Islet precursor cell (in vitro differentiated cells): ENCODE results near the gene TYSND1.
"Not testable (repeated sequence)": the region's sequence is repeated elsewhere in the genome, so short reads cannot be mapped to it uniquely, and the experiment has no call there.

Experiments used
- DNase-seq: peaks from one replicate; pipeline ENCODE4 v3.0.0-alpha.2; 2018

TYSND1 gene

GRCh38 chr10:70146489-70147258, at the start of gene TYSND1:
Gene TYSND1 (minus strand): TSS chr10:70146700. CDS start chr10:70146586, 114 bp downstream.
- DNase-seq = peak; percentile 99

- no peak for DNase-seq
Measured at GRCh38 chr10:70193391-70193844, 46.9 kb upstream of the TYSND1 start.

GRCh38 chr10:70192326-70192968, 45.9 kb upstream of the TYSND1 start:
- no peak for DNase-seq

- DNase-seq = no peak
Measured at GRCh38 chr10:70191972-70192305, 45.4 kb upstream of the TYSND1 start.

GRCh38 chr10:70191161-70191971, 44.9 kb upstream of the TYSND1 start:
- no peak for DNase-seq

- DNase-seq = no peak
Measured at GRCh38 chr10:70190581-70190980, 44.1 kb upstream of the TYSND1 start.

GRCh38 chr10:70190102-70190501, 43.6 kb upstream of the TYSND1 start:
- DNase-seq = no peak

GRCh38 chr10:70188768-70189167, 42.3 kb upstream of the TYSND1 start:
- no peak for DNase-seq

- DNase-seq = no peak
Measured at GRCh38 chr10:70186571-70186970, 40.1 kb upstream of the TYSND1 start.

- DNase-seq = no peak
Measured at GRCh38 chr10:70186090-70186489, 39.6 kb upstream of the TYSND1 start.

GRCh38 chr10:70183304-70183703, 36.8 kb upstream of the TYSND1 start:
- DNase-seq = no peak

GRCh38 chr10:70179209-70179608, 32.7 kb upstream of the TYSND1 start:
- not testable (repeated sequence) for DNase-seq

- DNase-seq = no peak
Measured at GRCh38 chr10:70178139-70178725, 31.7 kb upstream of the TYSND1 start.

- no peak for DNase-seq
Measured at GRCh38 chr10:70176441-70176840, 29.9 kb upstream of the TYSND1 start.

GRCh38 chr10:70175516-70175915, 29.0 kb upstream of the TYSND1 start:
- DNase-seq = no peak

GRCh38 chr10:70174058-70174741, 27.7 kb upstream of the TYSND1 start:
- DNase-seq = no peak

GRCh38 chr10:70169649-70170364, 23.3 kb upstream of the TYSND1 start:
- DNase-seq = no peak

GRCh38 chr10:70169011-70169410, 22.5 kb upstream of the TYSND1 start:
- DNase-seq = no peak

GRCh38 chr10:70167246-70167645, 20.7 kb upstream of the TYSND1 start:
- DNase-seq = no peak

- no peak for DNase-seq
Measured at GRCh38 chr10:70166394-70166793, 19.9 kb upstream of the TYSND1 start.

GRCh38 chr10:70164163-70164562, 17.7 kb upstream of the TYSND1 start:
- DNase-seq = no peak

GRCh38 chr10:70163448-70163847, 16.9 kb upstream of the TYSND1 start:
- no peak for DNase-seq
